ENCODE data around the gene VWC2L.

GRCh38 chr2:214484239-214484638 is 73.4 kb downstream of the VWC2L start:
- TF ChIP-seq SMC3 (conservative IDR thresholded peaks at IDR 0.05; ENCODE audit: poor library complexity) (no peak), EP300 (conservative IDR thresholded peaks at IDR 0.05; ENCODE audit: poor library complexity, severe bottlenecking) (no peak), TAF1 (IDR thresholded peaks at IDR 0.05; ENCODE audit: low read depth) (no peak), CTCF (IDR thresholded peaks at IDR 0.05; ENCODE audit: poor library complexity, severe bottlenecking) (no peak), EZH2 (IDR thresholded peaks at IDR 0.05; ENCODE audit: borderline replicate concordance, insufficient read depth, low read length, poor library complexity, severe bottlenecking) (no peak), MXI1 (conservative IDR thresholded peaks at IDR 0.05; ENCODE audit: poor library complexity, severe bottlenecking) (no peak)
